Measurements from ENCODE around the gene SORD.

- no peak for TF ChIP-seq POLR2A (IDR thresholded peaks at IDR 0.05; ENCODE audit: borderline replicate concordance, extremely low read depth, insufficient read depth, insufficient read length)
- no peak for TF ChIP-seq CTCF (IDR thresholded peaks at IDR 0.05 in 2 of 3, conservative IDR thresholded peaks at IDR 0.05 in 1 of 3; ENCODE audit: borderline replicate concordance in 1 of 3, insufficient read depth in 1 of 3, low read depth in 2 of 3, low read length in 2 of 3)
- TF ChIP-seq EGR1 (IDR thresholded peaks at IDR 0.05; ENCODE audit: low read depth), result no peak
- TF ChIP-seq JUND (IDR thresholded peaks at IDR 0.05), result no peak
- TF ChIP-seq EZH2phosphoT487 (IDR thresholded peaks at IDR 0.05; ENCODE audit: borderline replicate concordance), result no peak
- TF ChIP-seq YY1 (IDR thresholded peaks at IDR 0.05; ENCODE audit: extremely low read depth, insufficient replicate concordance, low read depth, low read length), result no peak
- no peak for TF ChIP-seq TCF7L2 (IDR thresholded peaks at IDR 0.05; ENCODE audit: borderline replicate concordance, extremely low read depth, insufficient read depth, insufficient read length)
- no peak for TF ChIP-seq ZBTB33 (IDR thresholded peaks at IDR 0.05; ENCODE audit: extremely low read depth, insufficient replicate concordance, low read length)
- no peak for TF ChIP-seq EZH2 (IDR thresholded peaks at IDR 0.05)
- no peak for TF ChIP-seq POLR2AphosphoS5 (IDR thresholded peaks at IDR 0.05; ENCODE audit: low read depth, low read length)
These were observed 93.0 kb downstream of the SORD start for GRCh38 chr15:45116006-45116481.

Measured in HCT116 (cell line).